Measurements from ENCODE around the gene ACOX3. TPM values are rescaled to one million over a fixed set of nuclear protein-coding genes. Genes with fewer than 3 reads are reported as not detected.

Gene ACOX3
- total RNA-seq, 4 donors from 2014 or later, result 32.0 to 77.2 (median 43.8) TPM

DNA sequence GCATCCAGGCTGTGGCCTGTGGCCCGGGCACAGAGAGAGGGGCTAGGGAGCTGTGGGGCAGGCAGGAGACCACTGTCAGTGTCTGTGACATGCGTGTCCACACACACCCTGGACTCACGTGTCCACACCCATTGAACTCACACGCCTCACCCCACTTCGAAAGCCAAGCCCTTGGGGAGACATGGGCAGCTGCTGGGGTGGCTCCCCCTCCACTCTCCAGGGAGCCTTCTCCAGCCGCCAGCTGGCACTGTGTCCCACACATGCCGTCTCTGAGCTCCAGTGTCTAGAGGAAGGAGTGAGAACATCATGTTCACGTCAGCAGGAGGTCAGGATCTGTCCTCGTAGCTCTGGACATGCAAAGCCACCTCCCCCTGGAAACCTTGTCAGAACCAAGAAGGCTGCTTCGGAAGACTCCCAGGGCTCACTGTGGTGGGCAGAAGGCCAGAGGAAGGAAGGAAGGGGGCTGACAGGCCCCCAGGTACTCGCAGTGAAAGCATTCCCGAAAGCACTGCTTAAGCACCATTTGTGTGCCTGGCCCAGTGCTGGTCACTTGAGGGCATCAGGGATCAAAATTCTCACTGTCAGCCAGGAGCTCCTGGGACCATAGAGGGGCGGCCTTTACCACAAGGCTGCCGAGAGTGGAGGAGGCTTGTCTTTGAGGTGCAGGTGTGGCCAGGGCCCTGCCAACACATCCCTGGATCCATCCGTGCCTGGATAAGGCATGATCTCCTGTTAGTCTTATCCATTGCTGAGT is 109.5 kb downstream of the ACOX3 start:
- TF ChIP-seq POLR2AphosphoS5 (IDR thresholded peaks at IDR 0.05) (peak; percentile 71 to 83), EP300 (IDR thresholded peaks at IDR 0.05) (peak; percentile 71), POLR2A (IDR thresholded peaks at IDR 0.05; ENCODE audit: low read depth) (no peak)
- TF ChIP-seq, protein P1, sequence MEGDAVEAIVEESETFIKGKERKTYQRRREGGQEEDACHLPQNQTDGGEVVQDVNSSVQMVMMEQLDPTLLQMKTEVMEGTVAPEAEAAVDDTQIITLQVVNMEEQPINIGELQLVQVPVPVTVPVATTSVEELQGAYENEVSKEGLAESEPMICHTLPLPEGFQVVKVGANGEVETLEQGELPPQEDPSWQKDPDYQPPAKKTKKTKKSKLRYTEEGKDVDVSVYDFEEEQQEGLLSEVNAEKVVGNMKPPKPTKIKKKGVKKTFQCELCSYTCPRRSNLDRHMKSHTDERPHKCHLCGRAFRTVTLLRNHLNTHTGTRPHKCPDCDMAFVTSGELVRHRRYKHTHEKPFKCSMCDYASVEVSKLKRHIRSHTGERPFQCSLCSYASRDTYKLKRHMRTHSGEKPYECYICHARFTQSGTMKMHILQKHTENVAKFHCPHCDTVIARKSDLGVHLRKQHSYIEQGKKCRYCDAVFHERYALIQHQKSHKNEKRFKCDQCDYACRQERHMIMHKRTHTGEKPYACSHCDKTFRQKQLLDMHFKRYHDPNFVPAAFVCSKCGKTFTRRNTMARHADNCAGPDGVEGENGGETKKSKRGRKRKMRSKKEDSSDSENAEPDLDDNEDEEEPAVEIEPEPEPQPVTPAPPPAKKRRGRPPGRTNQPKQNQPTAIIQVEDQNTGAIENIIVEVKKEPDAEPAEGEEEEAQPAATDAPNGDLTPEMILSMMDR (IDR thresholded peaks at IDR 0.05), result peak in 2 of 3 experiments; percentile 5 to 20
- H3K9me3 ChIP-seq, result peaks cover 0 to 13% (median 9%) of the 10 kb centered on the region in 4 donors
- no peak overlapping the region for H3K4me3 ChIP-seq
- DNase-seq (ENCODE audit: extremely low spot score), result no peak
- 44% methylated on average over 11 of the region's 15 CpGs for WGBS
- H3K36me3 ChIP-seq, result no peaks in the 10 kb centered on the region
- no peaks in the 10 kb centered on the region for H3K27me3 ChIP-seq
- intact Hi-C loops (cut with DNase I), result no loop called here
- peaks cover 21 to 27% (median 22%) of the 10 kb centered on the region in 4 donors for H3K4me1 ChIP-seq
- peak overlapping the region; percentile 40 to 65 (median 62) for H3K27ac ChIP-seq (replicated peaks in 1 of 4)

DNA sequence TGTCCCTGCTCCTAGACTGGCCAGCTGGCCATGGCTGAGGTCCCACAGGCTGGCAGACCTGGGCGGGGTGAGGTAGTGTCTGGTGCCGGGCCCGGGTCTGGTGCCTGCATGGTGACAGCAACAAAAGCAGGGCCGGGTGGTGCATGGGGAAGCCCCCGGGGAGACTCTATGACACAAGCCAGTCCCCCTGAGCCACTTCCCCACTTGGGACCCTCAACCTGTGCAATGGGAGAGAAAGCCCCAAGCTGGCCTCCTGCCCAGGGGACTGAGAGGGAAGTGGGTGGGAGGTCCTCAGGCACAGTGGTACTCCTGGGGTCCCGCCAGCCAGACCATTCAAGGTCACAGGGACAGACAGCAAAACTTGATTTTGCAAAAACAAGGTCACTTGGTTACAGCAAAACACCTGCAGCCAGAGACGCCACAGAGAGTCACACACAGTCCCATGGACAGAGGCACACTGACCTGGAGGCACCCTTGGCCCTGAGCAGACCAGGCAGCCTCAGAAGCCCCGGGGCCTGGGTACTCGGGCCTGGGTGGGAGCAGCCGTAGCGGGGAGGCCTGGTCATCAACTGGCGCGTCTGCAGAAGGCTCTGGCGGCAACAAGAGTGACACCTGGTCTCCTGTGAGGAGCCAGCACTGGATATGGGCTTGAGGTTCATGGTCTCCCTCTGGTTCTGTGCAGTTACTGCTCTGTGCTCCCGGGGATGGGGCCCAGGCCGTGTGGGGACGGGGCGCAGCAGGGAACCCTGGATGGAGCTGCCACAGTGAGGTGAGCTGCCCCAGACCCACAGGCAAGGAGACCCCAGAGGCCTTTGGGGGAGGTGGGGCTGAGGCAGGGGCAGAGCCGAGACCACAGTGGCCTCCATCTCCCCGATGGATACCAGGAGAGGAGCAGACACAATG is 110.4 kb downstream of the ACOX3 start:
- no peaks in the 10 kb centered on the region for H3K36me3 ChIP-seq
- intact Hi-C loops (cut with DNase I), result no loop called here
- H3K4me1 ChIP-seq, result peaks cover 21 to 31% (median 24%) of the 10 kb centered on the region in 4 donors
- peaks cover 0 to 9% (median 6%) of the 10 kb centered on the region in 4 donors for H3K9me3 ChIP-seq
- TF ChIP-seq EP300 (IDR thresholded peaks at IDR 0.05) (no peak), POLR2AphosphoS5 (IDR thresholded peaks at IDR 0.05) (no peak), POLR2A (IDR thresholded peaks at IDR 0.05; ENCODE audit: low read depth) (no peak)
- TF ChIP-seq, protein P1 (IDR thresholded peaks at IDR 0.05), result no peak
- H3K4me3 ChIP-seq, result no peak overlapping the region
- peak overlapping the region; percentile 40 to 65 (median 62) for H3K27ac ChIP-seq (replicated peaks in 1 of 4)
- no peaks in the 10 kb centered on the region for H3K27me3 ChIP-seq
- no peak for DNase-seq (ENCODE audit: extremely low spot score)
- WGBS, result 88% methylated on average over 15 of the region's 20 CpGs

DNA sequence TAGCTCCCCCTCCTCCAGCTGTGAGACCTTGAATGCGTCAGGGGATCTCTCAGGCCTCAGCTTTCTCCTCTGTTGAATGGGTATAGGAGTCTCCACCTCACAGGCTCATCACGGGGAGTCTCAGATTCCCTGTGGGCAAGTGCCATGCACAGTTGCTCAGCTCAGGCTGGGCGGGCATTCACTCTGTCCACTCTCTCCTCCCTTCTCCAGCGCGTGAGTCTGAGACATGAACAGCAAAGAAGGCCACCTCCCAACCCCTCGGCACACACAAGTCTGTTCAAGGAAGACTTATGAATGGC is 111.0 kb downstream of the ACOX3 start:
- Histone ChIP-seq H3K4me1 (peaks cover 21 to 35% (median 24%) of the 10 kb centered on the region in 4 donors), H3K27me3 (no peaks in the 10 kb centered on the region), H3K27ac (replicated peaks in 1 of 4) (peak overlapping the region in 2 of 4 donors; percentile 63 to 65), H3K4me3 (no peak overlapping the region), H3K9me3 (peaks cover 0 to 9% (median 6%) of the 10 kb centered on the region in 4 donors), H3K36me3 (no peaks in the 10 kb centered on the region)
- WGBS, result 77% methylated on average over 6 of the region's 6 CpGs
- intact Hi-C loops (cut with DNase I), result no loop called here
- DNase-seq (ENCODE audit: extremely low spot score), result no peak
- TF ChIP-seq EP300 (IDR thresholded peaks at IDR 0.05) (no peak), POLR2A (IDR thresholded peaks at IDR 0.05; ENCODE audit: low read depth) (no peak), POLR2AphosphoS5 (IDR thresholded peaks at IDR 0.05) (no peak)
- TF ChIP-seq, protein P1 (IDR thresholded peaks at IDR 0.05), result no peak

DNA sequence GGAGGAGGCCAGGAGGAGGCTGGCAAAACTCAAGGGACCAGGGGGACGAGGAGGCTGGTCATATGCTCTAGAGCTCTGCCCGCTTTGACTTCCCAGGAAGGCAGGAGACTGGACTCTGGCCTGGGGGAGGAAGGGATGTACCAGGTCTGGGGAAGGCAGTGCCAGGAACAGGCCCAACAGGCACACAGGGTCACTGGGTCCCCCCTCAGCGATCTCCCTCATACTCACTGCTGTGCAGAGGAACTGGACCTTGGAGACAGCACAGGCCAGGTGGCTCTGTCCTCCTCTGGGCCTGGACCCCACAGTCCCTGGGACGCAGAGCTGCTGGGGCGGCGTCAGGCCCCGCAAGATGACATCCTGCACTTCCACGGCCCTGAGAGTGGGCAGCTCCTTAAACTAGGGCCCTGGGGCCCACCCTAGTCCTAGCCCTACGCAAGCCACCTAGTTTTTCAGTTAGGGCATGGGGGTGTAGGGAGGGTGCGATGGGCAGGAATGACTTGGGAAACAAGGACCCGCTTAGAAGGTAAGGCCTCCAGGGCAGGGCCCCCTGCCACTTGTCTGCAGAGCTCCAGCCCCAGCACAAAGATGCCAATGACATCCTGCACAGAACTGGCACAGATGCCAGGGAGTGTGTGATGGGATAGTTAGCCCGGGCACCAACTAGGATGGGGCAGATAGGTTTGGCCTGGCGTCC is 111.5 kb downstream of the ACOX3 start:
- no peak overlapping the region for H3K4me3 ChIP-seq
- intact Hi-C loops (cut with DNase I), result no loop called here
- no peak for DNase-seq (ENCODE audit: extremely low spot score)
- no peaks in the 10 kb centered on the region for H3K27me3 ChIP-seq
- H3K36me3 ChIP-seq, result no peaks in the 10 kb centered on the region
- TF ChIP-seq EP300 (IDR thresholded peaks at IDR 0.05), result no peak
- TF ChIP-seq, protein P1 (IDR thresholded peaks at IDR 0.05), result no peak
- no peak for TF ChIP-seq POLR2A (IDR thresholded peaks at IDR 0.05; ENCODE audit: low read depth)
- TF ChIP-seq POLR2AphosphoS5 (IDR thresholded peaks at IDR 0.05), result no peak
- H3K27ac ChIP-seq (replicated peaks in 1 of 4), result peak overlapping the region in 1 of 4 donors; percentile 65
- peaks cover 0 to 10% (median 6%) of the 10 kb centered on the region in 4 donors for H3K9me3 ChIP-seq
- peaks cover 21 to 35% (median 24%) of the 10 kb centered on the region in 4 donors for H3K4me1 ChIP-seq
- 80% methylated on average over 5 of the region's 13 CpGs for WGBS

Data from esophagus muscularis mucosa (tissue), 4 donors.